SK-N-SH treated with all-trans-retinoic acid at 6 μM for 48 hours (cell line): ENCODE measurements around the gene SELENOI.
"Not testable (repeated sequence)": the region's sequence is repeated elsewhere in the genome, so short reads cannot be mapped to it uniquely, and the experiment has no call there.

ENCODE experiments used
- ATAC-seq: fragments of 200-7000 bp; cut with Tn5 transposase; 3 replicates; pipeline ENCODE4 v1.9.1; 2020; ENCODE audit warnings: mild to moderate bottlenecking, moderate library complexity
- ARNTL ChIP-seq: fragments of 450-650 bp; formaldehyde crosslinking; IDR thresholded peaks from 2 replicates; pipeline ENCODE4 v1.5.0; 2020; ENCODE audit warnings: low read depth, mild to moderate bottlenecking, moderate library complexity, borderline replicate concordance
- BACH2 ChIP-seq: fragments of 250-450 bp; sonication (Bioruptor Pico); IDR thresholded peaks from 2 replicates; pipeline ENCODE4 v1.9.0; 2021; ENCODE audit warnings: mild to moderate bottlenecking, borderline replicate concordance
- CSDC2 ChIP-seq: fragments of 250-450 bp; sonication (Bioruptor Pico); IDR thresholded peaks from 2 replicates; pipeline ENCODE4 v1.5.0; 2020; ENCODE audit warnings: mild to moderate bottlenecking, moderate library complexity
- CSRNP3 ChIP-seq: fragments of 250-450 bp; sonication (Bioruptor Pico); IDR thresholded peaks from 2 replicates; pipeline ENCODE4 v1.5.1; 2021; ENCODE audit warnings: mild to moderate bottlenecking, moderate library complexity
- ESRRG ChIP-seq: fragments of 250-450 bp; sonication (Bioruptor Pico); IDR thresholded peaks from 2 replicates; pipeline ENCODE4 v1.6.1; 2021; ENCODE audit warnings: mild to moderate bottlenecking
- GLIS3 ChIP-seq: fragments of 250-450 bp; sonication (Bioruptor Pico); IDR thresholded peaks from 2 replicates; pipeline ENCODE4 v1.5.0; 2020; ENCODE audit warnings: mild to moderate bottlenecking, moderate library complexity
- ISL1 ChIP-seq: fragments of 250-450 bp; sonication (Bioruptor Pico); IDR thresholded peaks from 2 replicates; pipeline ENCODE4 v2.1.2; 2022; ENCODE audit warnings: mild to moderate bottlenecking, moderate library complexity
- PATZ1 ChIP-seq: fragments of 250-450 bp; sonication (Bioruptor Pico); IDR thresholded peaks from 2 replicates; pipeline ENCODE4 v1.8.0; 2020; ENCODE audit warnings: mild to moderate bottlenecking, moderate library complexity, borderline replicate concordance
- SNAI2 ChIP-seq: fragments of 250-450 bp; sonication (Bioruptor Pico); IDR thresholded peaks from 2 replicates; pipeline ENCODE4 v1.5.0; 2020; ENCODE audit warnings: mild to moderate bottlenecking, moderate library complexity
- TCF4 ChIP-seq: fragments of 250-450 bp; sonication (Bioruptor Pico); IDR thresholded peaks from 2 replicates; pipeline ENCODE4 v1.8.0; 2021; ENCODE audit warnings: mild to moderate bottlenecking, moderate library complexity, borderline replicate concordance
- TOX ChIP-seq: fragments of 250-450 bp; sonication (Bioruptor Pico); IDR thresholded peaks from 2 replicates; pipeline ENCODE4 v1.8.0; 2021; ENCODE audit warnings: mild to moderate bottlenecking, moderate library complexity, borderline replicate concordance
- ZC3H10 ChIP-seq: fragments of 250-450 bp; sonication (Bioruptor Pico); IDR thresholded peaks from 2 replicates; pipeline ENCODE4 v1.5.1; 2021; ENCODE audit warnings: mild to moderate bottlenecking, moderate library complexity
- ZFP30 ChIP-seq: fragments of 450-650 bp; formaldehyde crosslinking; IDR thresholded peaks from 2 replicates; pipeline ENCODE4 v1.5.0; 2022; ENCODE audit warnings: mild to moderate bottlenecking, moderate library complexity
- ZNF8 ChIP-seq: fragments of 450-650 bp; formaldehyde crosslinking; IDR thresholded peaks from 2 replicates; pipeline ENCODE4 v1.5.0; 2020; ENCODE audit warnings: mild to moderate bottlenecking, moderate library complexity
- TF ChIP-seq, protein P1 (sequence below): fragments of 250-450 bp; sonication (Bioruptor Pico); IDR thresholded peaks from 2 replicates; pipeline ENCODE4 v1.5.0; 2020; ENCODE audit warnings: mild to moderate bottlenecking, moderate library complexity

SELENOI gene

GRCh38 chr2:26351375-26352090 lies 5.6 kb downstream of the SELENOI start (continued):
- TF ChIP-seq CSRNP3 (CRISPR knock-in tag) (no peak), GLIS3 (CRISPR knock-in tag) (no peak), BACH2 (no peak)

DNA sequence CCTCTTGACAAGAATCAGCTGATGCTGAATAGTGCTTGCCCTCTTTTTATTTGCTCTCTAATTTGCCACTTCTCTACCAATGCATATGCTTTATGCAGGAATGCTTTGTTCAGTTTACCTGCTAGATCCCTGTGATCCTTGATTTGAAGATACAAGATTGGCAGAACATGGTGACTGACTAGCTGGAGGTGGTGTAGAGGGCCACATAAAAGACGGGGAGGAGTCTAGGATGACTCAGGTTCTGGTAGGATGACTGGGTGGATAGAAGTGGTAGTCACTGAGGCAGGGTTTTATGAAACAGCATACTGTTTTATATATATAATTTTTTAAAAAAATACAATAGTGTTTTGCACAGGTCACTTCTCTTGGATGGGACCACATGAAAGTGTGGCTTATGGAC lies 6.9 kb downstream of the SELENOI start:
- TF ChIP-seq ZC3H10 (no peak), ZNF8 (no peak), ISL1 (CRISPR knock-in tag) (no peak), CSRNP3 (CRISPR knock-in tag) (no peak), ZFP30 (CRISPR knock-in tag) (no peak), ARNTL (CRISPR knock-in tag) (no peak), SNAI2 (no peak), CSDC2 (CRISPR knock-in tag) (no peak)
- TF ChIP-seq, protein P1, sequence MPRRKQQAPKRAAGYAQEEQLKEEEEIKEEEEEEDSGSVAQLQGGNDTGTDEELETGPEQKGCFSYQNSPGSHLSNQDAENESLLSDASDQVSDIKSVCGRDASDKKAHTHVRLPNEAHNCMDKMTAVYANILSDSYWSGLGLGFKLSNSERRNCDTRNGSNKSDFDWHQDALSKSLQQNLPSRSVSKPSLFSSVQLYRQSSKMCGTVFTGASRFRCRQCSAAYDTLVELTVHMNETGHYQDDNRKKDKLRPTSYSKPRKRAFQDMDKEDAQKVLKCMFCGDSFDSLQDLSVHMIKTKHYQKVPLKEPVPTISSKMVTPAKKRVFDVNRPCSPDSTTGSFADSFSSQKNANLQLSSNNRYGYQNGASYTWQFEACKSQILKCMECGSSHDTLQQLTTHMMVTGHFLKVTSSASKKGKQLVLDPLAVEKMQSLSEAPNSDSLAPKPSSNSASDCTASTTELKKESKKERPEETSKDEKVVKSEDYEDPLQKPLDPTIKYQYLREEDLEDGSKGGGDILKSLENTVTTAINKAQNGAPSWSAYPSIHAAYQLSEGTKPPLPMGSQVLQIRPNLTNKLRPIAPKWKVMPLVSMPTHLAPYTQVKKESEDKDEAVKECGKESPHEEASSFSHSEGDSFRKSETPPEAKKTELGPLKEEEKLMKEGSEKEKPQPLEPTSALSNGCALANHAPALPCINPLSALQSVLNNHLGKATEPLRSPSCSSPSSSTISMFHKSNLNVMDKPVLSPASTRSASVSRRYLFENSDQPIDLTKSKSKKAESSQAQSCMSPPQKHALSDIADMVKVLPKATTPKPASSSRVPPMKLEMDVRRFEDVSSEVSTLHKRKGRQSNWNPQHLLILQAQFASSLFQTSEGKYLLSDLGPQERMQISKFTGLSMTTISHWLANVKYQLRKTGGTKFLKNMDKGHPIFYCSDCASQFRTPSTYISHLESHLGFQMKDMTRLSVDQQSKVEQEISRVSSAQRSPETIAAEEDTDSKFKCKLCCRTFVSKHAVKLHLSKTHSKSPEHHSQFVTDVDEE (CRISPR knock-in tag): no peak
- ATAC-seq: no peak

- not testable (repeated sequence) for ATAC-seq
Observed at GRCh38 chr2:26354469-26354868, 8.5 kb downstream of the SELENOI start.

- ATAC-seq: peak; percentile 95
- TF ChIP-seq CSRNP3 (CRISPR knock-in tag): no peak
- no peak for TF ChIP-seq TCF4 (CRISPR knock-in tag)
- no peak for TF ChIP-seq TOX (CRISPR knock-in tag)
- TF ChIP-seq ZNF8: no peak
- no peak for TF ChIP-seq ISL1 (CRISPR knock-in tag)
- TF ChIP-seq GLIS3 (CRISPR knock-in tag): no peak
- TF ChIP-seq PATZ1 (CRISPR knock-in tag): no peak
- no peak for TF ChIP-seq BACH2
- TF ChIP-seq ESRRG (CRISPR knock-in tag): no peak
- no peak for TF ChIP-seq CSDC2 (CRISPR knock-in tag)
Observed at GRCh38 chr2:26355038-26355995, 9.4 kb downstream of the SELENOI start.
